Measurements from ENCODE around the gene SARDH.

Gene SARDH

DNA sequence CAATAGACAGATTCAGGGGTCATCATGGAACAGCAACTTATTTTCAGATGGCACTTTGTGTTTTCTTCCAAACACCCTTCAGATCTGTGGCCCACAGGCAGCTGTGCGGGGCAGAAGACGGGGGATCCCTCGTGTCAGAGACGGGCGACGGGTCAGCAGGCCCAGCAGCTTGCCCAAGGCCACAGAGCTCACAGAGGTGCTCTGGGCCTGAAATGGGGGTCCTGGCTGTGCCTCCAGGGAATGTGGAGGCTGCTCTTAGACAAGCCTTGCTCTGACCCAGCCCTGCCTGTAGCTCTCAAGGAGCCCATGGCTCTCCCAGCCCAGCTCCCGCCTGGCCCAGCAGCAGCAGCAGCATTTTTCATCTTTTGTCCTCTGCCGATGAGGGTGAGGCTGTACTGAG is 40.9 kb upstream of the SARDH start:
- H3K9me3 ChIP-seq (ENCODE audit: insufficient read depth, low read length, severe bottlenecking), result peaks cover under 1% of the 10 kb centered on the region
- H3K9ac ChIP-seq (ENCODE audit: low read depth, low read length), result no peak overlapping the region
- no peaks in the 10 kb centered on the region for H4K20me1 ChIP-seq (ENCODE audit: insufficient read depth, low read length)
- DNase-seq (no peak), ATAC-seq (ENCODE audit: insufficient read depth, low read depth) (no peak)
- H3K36me3 ChIP-seq (ENCODE audit: insufficient read depth, low read length), result no peaks in the 10 kb centered on the region
- no peak overlapping the region for H2AFZ ChIP-seq (ENCODE audit: low read depth, low read length)
- no peak overlapping the region for H3K4me2 ChIP-seq (ENCODE audit: insufficient read depth, low read length)
- no peak overlapping the region for H3K27ac ChIP-seq (ENCODE audit: low read length)
- no peaks in the 10 kb centered on the region for H3K79me2 ChIP-seq (ENCODE audit: insufficient read depth, low read length)
- no peaks in the 10 kb centered on the region for H3K4me1 ChIP-seq (ENCODE audit: insufficient read depth, low read length)
- H3K4me3 ChIP-seq (ENCODE audit: low read depth in 1 of 2, low read length in 2 of 2), result no peak overlapping the region
- TF ChIP-seq EZH2 (IDR thresholded peaks at IDR 0.05; ENCODE audit: borderline replicate concordance, low read depth, low read length, severe bottlenecking) (no peak), CTCF (IDR thresholded peaks at IDR 0.05; ENCODE audit: borderline replicate concordance, extremely low read depth, low read length, poor library complexity, severe bottlenecking) (no peak)
- no peaks in the 10 kb centered on the region for H3K27me3 ChIP-seq (ENCODE audit: insufficient read depth, low read length, poor library complexity)

DNA sequence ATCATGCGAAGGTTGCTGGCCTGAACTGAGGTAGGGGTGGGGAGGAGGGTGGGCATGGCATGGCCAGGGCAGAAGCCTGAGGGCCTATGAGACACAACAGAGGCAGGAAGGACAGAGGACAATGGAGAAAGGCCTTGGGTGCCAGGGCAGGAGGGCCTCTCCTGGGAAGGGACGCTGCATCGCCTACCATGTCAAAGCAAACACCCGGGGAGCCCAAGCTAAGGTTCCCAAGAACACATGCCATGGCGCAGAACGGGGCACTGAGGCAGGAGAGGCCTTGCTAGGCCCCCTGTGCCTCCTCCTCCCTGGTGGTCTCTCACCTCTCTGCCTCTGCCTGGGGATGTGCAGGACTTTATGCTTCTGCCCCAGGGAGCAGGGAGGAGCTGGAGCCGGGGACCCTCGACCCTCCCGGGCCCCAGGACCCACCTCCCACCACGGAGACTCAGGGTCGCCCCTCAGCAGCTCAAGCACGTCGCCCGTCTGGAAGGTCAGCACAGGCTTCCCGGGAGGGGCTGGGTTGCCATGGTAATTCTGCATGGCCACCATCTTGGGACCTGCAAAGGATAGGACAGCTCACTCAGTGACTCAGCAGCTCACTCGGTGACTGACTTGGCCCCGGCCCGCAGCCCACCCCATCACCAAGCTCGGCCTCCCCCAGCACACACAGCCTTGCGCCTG is 40.3 kb upstream of the SARDH start:
- Histone ChIP-seq H3K4me1 (ENCODE audit: insufficient read depth, low read length) (no peaks in the 10 kb centered on the region), H3K36me3 (ENCODE audit: insufficient read depth, low read length) (no peaks in the 10 kb centered on the region), H3K79me2 (ENCODE audit: insufficient read depth, low read length) (no peaks in the 10 kb centered on the region), H2AFZ (ENCODE audit: low read depth, low read length) (no peak overlapping the region), H3K9me3 (ENCODE audit: insufficient read depth, low read length, severe bottlenecking) (peaks cover 5% of the 10 kb centered on the region), H3K27ac (ENCODE audit: low read length) (no peak overlapping the region), H4K20me1 (ENCODE audit: insufficient read depth, low read length) (no peaks in the 10 kb centered on the region), H3K27me3 (ENCODE audit: insufficient read depth, low read length, poor library complexity) (no peaks in the 10 kb centered on the region), H3K4me3 (ENCODE audit: low read depth in 1 of 2, low read length in 2 of 2) (no peak overlapping the region), H3K4me2 (ENCODE audit: insufficient read depth, low read length) (no peak overlapping the region), H3K9ac (ENCODE audit: low read depth, low read length) (no peak overlapping the region)
- TF ChIP-seq CTCF (IDR thresholded peaks at IDR 0.05; ENCODE audit: borderline replicate concordance, extremely low read depth, low read length, poor library complexity, severe bottlenecking) (no peak), EZH2 (IDR thresholded peaks at IDR 0.05; ENCODE audit: borderline replicate concordance, low read depth, low read length, severe bottlenecking) (no peak)
- DNase-seq (no peak), ATAC-seq (ENCODE audit: insufficient read depth, low read depth) (no peak)

- DNase-seq, result no peak
- Histone ChIP-seq H3K36me3 (ENCODE audit: insufficient read depth, low read length) (no peaks in the 10 kb centered on the region), H3K4me3 (ENCODE audit: low read depth in 1 of 2, low read length in 2 of 2) (no peak overlapping the region), H4K20me1 (ENCODE audit: insufficient read depth, low read length) (no peaks in the 10 kb centered on the region), H3K4me2 (ENCODE audit: insufficient read depth, low read length) (no peak overlapping the region), H2AFZ (ENCODE audit: low read depth, low read length) (no peak overlapping the region), H3K4me1 (ENCODE audit: insufficient read depth, low read length) (no peaks in the 10 kb centered on the region), H3K27ac (ENCODE audit: low read length) (no peak overlapping the region), H3K9ac (ENCODE audit: low read depth, low read length) (no peak overlapping the region), H3K27me3 (ENCODE audit: insufficient read depth, low read length, poor library complexity) (no peaks in the 10 kb centered on the region), H3K79me2 (ENCODE audit: insufficient read depth, low read length) (no peaks in the 10 kb centered on the region), H3K9me3 (ENCODE audit: insufficient read depth, low read length, severe bottlenecking) (peaks cover 5% of the 10 kb centered on the region)
- TF ChIP-seq CTCF (IDR thresholded peaks at IDR 0.05; ENCODE audit: borderline replicate concordance, extremely low read depth, low read length, poor library complexity, severe bottlenecking) (no peak), EZH2 (IDR thresholded peaks at IDR 0.05; ENCODE audit: borderline replicate concordance, low read depth, low read length, severe bottlenecking) (no peak)
- no peak for ATAC-seq (ENCODE audit: insufficient read depth, low read depth)
Measured at GRCh38 chr9:133777871-133778270, 39.7 kb upstream of the SARDH start.
